ENCODE results near the gene PSKH1.

Gene PSKH1

DNA sequence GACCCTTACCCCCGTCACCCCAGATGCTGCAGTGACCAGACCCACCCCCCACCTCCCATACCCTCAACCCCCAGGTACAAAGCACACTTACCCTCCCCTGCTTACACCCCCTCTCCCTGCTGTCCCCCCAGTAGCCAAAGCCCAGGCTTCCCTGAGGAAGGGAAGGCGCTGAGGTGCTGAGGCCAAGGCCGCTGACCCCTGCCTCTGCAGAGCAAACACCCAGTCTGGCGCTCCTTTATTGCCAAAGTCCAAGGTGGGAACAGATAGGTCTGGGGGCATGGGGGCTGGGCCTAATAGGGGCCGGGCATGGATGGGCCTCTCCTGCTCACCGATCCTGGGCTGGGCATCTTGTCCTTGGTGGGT, 50.2 kb downstream of the PSKH1 start:
- TF ChIP-seq ZBTB7A (IDR thresholded peaks at IDR 0.05; ENCODE audit: low read depth) (no peak), CEBPB (IDR thresholded peaks at IDR 0.05) (no peak), EP300 (IDR thresholded peaks at IDR 0.05; ENCODE audit: borderline replicate concordance) (no peak), YY1 (IDR thresholded peaks at IDR 0.05; ENCODE audit: low read depth) (no peak), FOXM1 (IDR thresholded peaks at IDR 0.05; ENCODE audit: borderline replicate concordance, low read depth) (no peak)
- TF ChIP-seq, protein P1, sequence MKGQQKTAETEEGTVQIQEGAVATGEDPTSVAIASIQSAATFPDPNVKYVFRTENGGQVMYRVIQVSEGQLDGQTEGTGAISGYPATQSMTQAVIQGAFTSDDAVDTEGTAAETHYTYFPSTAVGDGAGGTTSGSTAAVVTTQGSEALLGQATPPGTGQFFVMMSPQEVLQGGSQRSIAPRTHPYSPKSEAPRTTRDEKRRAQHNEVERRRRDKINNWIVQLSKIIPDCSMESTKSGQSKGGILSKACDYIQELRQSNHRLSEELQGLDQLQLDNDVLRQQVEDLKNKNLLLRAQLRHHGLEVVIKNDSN (IDR thresholded peaks at IDR 0.05), result no peak

GRCh38 chr16:67943619-67944504, 50.8 kb downstream of the PSKH1 start, which contains the start of gene LCAT:
Gene LCAT (minus strand): TSS chr16:67944120. CDS start chr16:67944101, 19 bp downstream.
- no peak for TF ChIP-seq CEBPB (IDR thresholded peaks at IDR 0.05)
- TF ChIP-seq ZBTB7A (IDR thresholded peaks at IDR 0.05; ENCODE audit: low read depth), result no peak
- TF ChIP-seq, protein P2, sequence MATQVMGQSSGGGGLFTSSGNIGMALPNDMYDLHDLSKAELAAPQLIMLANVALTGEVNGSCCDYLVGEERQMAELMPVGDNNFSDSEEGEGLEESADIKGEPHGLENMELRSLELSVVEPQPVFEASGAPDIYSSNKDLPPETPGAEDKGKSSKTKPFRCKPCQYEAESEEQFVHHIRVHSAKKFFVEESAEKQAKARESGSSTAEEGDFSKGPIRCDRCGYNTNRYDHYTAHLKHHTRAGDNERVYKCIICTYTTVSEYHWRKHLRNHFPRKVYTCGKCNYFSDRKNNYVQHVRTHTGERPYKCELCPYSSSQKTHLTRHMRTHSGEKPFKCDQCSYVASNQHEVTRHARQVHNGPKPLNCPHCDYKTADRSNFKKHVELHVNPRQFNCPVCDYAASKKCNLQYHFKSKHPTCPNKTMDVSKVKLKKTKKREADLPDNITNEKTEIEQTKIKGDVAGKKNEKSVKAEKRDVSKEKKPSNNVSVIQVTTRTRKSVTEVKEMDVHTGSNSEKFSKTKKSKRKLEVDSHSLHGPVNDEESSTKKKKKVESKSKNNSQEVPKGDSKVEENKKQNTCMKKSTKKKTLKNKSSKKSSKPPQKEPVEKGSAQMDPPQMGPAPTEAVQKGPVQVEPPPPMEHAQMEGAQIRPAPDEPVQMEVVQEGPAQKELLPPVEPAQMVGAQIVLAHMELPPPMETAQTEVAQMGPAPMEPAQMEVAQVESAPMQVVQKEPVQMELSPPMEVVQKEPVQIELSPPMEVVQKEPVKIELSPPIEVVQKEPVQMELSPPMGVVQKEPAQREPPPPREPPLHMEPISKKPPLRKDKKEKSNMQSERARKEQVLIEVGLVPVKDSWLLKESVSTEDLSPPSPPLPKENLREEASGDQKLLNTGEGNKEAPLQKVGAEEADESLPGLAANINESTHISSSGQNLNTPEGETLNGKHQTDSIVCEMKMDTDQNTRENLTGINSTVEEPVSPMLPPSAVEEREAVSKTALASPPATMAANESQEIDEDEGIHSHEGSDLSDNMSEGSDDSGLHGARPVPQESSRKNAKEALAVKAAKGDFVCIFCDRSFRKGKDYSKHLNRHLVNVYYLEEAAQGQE (IDR thresholded peaks at IDR 0.05; ENCODE audit: low read depth), result no peak
- TF ChIP-seq NFIC (IDR thresholded peaks at IDR 0.05), result no peak

GRCh38 chr16:67944690-67945391, 51.8 kb downstream of the PSKH1 start:
- TF ChIP-seq, protein P2 (IDR thresholded peaks at IDR 0.05; ENCODE audit: low read depth), result no peak
- no peak for TF ChIP-seq ZBTB7A (IDR thresholded peaks at IDR 0.05; ENCODE audit: low read depth)
- no peak for TF ChIP-seq MAX (IDR thresholded peaks at IDR 0.05)

DNA sequence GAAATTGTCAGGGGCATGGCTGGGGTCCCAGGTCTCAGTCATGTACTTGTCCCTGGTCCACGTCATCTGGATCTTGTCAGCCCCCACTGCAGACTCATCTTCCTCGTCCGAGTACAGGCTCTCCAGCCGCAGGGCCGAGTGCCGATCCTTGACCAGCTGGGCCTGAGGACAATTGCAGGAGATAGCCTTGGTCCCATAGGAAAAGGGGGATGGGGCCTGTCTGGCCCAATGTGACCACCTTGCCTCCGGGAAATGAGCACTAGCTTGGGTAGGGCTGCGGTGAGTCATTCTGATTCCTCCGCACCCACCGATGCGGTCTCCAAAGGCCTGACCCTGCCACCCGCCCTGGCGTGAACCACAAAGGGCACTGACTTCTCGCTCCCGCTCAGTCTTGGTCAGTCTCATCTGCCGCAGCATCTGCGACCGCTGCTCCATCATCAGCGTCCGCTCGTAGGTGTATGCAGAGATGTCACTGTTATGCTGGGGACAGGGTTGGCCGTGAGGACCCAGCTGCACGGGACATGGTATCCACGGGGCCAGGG, 52.4 kb downstream of the PSKH1 start:
- TF ChIP-seq TEAD4 (IDR thresholded peaks at IDR 0.05), result no peak
- TF ChIP-seq EGR1 (IDR thresholded peaks at IDR 0.05), result no peak
- no peak for TF ChIP-seq TAF1 (IDR thresholded peaks at IDR 0.05; ENCODE audit: low read depth)
- no peak for TF ChIP-seq CEBPB (IDR thresholded peaks at IDR 0.05)
- TF ChIP-seq CREB1 (IDR thresholded peaks at IDR 0.05; ENCODE audit: low read depth), result no peak
- no peak for TF ChIP-seq NFIC (IDR thresholded peaks at IDR 0.05)
- TF ChIP-seq RAD21 (IDR thresholded peaks at IDR 0.05; ENCODE audit: low read depth), result no peak
- TF ChIP-seq, protein P1 (IDR thresholded peaks at IDR 0.05), result no peak
- TF ChIP-seq, protein P2 (IDR thresholded peaks at IDR 0.05; ENCODE audit: low read depth), result no peak
- TF ChIP-seq YY1 (IDR thresholded peaks at IDR 0.05; ENCODE audit: low read depth), result no peak
- TF ChIP-seq FOXM1 (IDR thresholded peaks at IDR 0.05; ENCODE audit: borderline replicate concordance, low read depth), result no peak
- TF ChIP-seq MAX (IDR thresholded peaks at IDR 0.05), result no peak
- no peak for TF ChIP-seq ZBTB7A (IDR thresholded peaks at IDR 0.05; ENCODE audit: low read depth)
- no peak for TF ChIP-seq EP300 (IDR thresholded peaks at IDR 0.05; ENCODE audit: borderline replicate concordance)

Measured in Ishikawa (cell line).